Stimulated activated CD8-positive, alpha-beta memory T cell treated with anti-CD3 and anti-CD28 coated beads, Interleukin-4, amount 100 ng/mL, for 1 hour (primary cell): ENCODE measurements around the gene ZNF74.
"Not testable (repeated sequence)": the region's sequence is repeated elsewhere in the genome, so short reads cannot be mapped to it uniquely, and the experiment has no call there.

Experiments used
- DNase-seq, 2 donors: peaks; one replicate each; pipeline ENCODE4 v3.0.0-alpha.2; 2020; ENCODE audit warnings: low read depth in 2 of 2, low spot score in 1 of 2

ZNF74 gene

GRCh38 chr22:20374130-20374529 lies 19.8 kb upstream of the ZNF74 start:
- not testable (repeated sequence) for DNase-seq

- not testable (repeated sequence) for DNase-seq
Observed at GRCh38 chr22:20376281-20376680, 17.7 kb upstream of the ZNF74 start.

- not testable (repeated sequence) for DNase-seq
Observed at GRCh38 chr22:20376983-20377382, 17.0 kb upstream of the ZNF74 start.

DNA sequence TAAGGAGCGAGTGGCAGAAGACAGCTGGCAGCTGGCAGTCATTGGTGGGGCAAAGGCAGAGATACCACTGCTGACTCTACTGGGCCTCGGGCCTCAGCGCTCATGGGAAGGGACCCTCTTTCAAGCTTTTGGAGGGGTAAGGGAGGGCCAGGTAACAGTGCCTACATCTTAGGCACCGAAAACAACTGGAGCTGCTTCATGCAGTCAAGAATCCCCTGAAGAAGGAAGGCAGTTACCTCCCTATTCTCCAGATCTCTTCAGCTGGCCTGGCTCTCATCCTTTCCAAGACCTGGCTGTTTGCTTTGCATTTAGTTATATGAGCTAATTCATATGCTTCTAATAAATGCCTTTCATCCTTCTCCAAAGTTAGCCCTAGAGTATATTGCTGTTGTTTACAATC lies 15.8 kb upstream of the ZNF74 start:
- DNase-seq: no peak

DNA sequence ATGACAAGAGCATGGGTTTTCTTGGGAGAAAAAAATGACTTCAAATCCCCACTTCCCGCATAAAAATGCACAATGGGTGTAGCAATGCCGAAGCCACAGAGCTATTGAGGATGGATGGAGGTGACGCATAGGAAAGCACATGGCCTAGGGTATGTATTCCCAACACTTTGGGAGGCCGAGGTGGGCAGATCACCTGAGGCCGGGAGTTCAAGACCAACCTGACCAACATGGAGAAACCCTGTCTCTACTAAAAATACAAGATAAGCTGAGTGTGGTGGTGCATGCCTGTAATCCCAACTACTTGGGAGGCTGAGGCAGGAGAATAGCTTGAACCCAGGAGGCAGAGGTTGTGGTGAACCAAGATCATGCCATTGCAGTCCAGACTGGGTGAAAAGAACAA lies 15.3 kb upstream of the ZNF74 start:
- not testable (repeated sequence) for DNase-seq

DNA sequence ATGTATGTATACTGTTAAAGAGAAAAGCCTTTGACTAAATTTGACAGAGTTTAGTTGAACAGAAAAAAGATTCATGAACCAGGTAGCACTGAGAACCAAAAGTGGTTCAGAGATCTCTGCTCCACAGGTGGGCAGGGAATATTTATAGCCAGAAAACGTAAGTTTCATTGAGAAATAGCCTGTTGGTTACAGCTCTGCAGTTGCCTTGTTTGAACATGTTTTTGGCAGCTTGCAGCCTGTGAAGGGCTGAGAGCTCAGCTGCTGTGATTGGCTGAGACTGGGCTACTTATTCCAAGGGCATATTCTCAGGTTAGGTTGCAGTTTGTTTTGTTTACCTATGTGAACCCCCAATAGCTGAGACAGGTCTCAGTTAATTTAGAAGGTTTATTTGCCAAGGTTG lies 13.5 kb upstream of the ZNF74 start:
- no peak for DNase-seq

DNA sequence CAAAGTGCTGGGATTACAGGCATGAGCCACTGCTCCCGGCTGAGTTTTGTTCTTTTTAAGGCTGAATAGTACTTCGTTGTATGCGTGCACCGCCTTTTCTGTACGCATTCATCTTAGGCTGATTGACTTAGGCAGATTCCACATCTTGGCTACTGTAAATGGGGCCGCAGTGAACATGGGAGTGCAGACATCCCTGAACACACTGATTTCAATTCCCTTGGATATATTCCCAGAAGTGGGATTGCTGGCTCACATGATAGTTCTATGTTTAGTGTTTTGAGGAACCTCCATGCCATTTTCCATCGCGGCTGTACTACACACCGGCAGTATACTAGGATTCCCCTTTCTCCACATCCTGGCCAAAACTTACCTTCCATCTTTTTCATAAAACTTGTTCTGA lies 10.4 kb upstream of the ZNF74 start:
- DNase-seq: no peak

- no peak for DNase-seq
Observed at GRCh38 chr22:20384171-20384570, 9.8 kb upstream of the ZNF74 start.

DNA sequence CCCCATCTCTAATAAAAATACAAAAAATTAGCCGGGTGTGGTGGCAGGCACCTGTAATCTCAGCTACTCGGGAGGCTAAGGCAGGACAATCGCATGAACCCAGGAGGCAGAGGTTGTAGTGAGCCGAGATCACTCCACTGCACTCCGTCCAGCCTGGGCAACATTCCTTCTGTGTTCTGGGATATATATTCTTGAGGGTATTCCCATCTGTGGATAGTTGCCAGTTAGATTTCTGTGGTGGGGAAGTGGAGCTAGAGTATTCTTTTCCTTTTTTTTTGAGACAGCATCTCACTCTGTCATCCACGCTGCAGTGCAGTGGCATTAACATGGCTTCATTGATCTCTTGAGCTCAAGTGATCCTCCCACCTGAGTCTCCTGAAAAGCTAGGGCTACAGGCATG lies 9.1 kb upstream of the ZNF74 start:
- DNase-seq: no peak

DNA sequence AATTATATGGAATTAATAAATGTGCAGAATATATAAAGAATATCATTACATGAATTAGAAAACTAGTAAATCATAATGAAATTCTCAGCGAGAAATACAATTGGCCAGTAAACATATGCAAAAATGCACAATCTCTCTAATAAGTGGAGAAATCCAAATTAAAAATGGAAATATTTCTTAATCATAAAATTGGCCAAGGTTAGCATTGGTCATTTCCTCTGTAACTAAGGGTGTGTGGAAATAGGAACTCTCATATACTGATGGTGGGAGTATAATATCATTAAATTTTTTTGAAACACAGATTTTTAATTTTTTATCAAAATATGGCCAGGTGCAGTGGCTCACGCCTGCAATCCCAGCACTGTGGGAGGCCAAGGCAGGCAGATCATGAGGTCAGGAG lies 7.6 kb upstream of the ZNF74 start:
- no peak for DNase-seq

DNA sequence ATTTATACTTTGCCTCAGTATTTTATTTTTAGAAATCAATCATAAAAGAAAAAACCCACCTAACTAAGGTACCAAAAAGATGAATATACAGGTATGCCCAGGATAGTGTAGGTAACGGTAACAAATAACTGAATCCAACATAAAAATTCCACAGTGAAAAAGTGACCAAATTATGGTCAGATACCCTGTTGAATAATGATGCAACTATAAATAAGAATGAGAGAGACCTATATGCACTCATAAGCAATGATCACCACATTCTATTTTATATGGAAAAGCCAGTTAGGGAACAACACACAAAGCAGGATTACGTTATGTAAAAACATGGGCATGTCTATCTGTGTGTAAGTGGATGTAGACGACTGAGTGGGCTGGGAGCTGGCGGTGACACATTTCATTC lies 7.0 kb upstream of the ZNF74 start:
- DNase-seq: no peak

GRCh38 chr22:20388200-20388599 lies 5.8 kb upstream of the ZNF74 start:
- DNase-seq: no peak

- no peak for DNase-seq
Observed at GRCh38 chr22:20389288-20389687, 4.7 kb upstream of the ZNF74 start.

GRCh38 chr22:20390394-20390907 lies 3.5 kb upstream of the ZNF74 start:
- DNase-seq: no peak

GRCh38 chr22:20391222-20391621 lies 2.7 kb upstream of the ZNF74 start:
- DNase-seq: no peak

- DNase-seq: not testable (repeated sequence)
Observed at GRCh38 chr22:20392365-20392881, 1.5 kb upstream of the ZNF74 start.

DNA sequence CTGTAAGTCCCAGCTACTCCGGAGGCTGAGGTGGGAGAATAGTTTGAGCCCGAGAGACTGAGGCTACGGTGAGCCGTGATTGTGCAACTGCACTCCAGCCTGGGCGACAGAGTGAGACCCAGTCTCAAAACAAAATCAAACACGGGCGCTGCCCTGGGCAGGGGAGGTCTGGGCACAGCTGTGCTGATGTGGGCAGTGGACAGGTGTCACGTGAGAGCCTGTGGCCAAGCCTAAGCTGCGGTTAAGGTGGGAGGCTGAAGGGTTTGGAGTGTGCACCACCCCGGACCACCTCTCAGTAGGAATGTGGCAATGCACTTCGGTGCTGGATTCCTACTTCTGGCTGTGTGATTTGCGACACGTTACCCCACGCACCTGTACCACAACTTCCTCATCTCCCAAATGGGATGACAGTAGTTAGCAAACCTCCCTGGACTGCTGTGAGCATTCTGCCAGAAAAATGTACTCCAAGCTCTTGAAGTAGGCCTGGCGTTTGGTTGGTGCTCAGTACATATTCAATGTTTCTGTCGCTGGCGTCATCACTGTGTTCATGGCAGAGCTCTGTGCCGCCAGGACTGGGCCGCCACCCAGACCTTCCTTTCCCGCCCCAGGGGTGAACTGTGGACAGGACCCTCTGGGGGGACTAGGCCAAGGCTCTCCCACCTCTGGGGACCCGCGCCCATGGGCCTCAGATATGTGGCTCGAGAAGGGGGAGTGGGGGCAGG lies 807 bp upstream of the ZNF74 start:
- no peak for DNase-seq

GRCh38 chr22:20395181-20395906 lies 1.4 kb downstream of the ZNF74 start:
- no peak for DNase-seq

DNA sequence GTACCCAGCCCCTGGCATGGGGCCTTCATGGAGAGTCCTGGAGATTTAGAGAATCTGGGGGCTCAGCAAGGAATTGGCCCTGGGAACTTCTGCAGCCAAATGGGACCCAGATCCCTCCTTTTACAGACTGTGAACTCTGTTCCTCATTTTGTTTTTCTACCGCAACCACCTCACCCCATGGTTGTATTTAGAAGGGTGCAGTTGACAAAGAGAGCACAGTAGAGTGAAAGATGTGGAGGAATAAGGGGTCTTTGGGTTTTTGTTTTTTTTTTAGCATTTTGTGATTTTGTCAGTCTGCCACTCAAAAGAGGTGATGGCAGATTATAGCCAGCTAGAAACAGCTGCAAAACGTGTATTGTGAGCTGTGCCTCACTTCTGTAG lies 1.9 kb downstream of the ZNF74 start:
- DNase-seq: no peak

- no peak for DNase-seq
Observed at GRCh38 chr22:20396639-20397038, 2.7 kb downstream of the ZNF74 start.

DNA sequence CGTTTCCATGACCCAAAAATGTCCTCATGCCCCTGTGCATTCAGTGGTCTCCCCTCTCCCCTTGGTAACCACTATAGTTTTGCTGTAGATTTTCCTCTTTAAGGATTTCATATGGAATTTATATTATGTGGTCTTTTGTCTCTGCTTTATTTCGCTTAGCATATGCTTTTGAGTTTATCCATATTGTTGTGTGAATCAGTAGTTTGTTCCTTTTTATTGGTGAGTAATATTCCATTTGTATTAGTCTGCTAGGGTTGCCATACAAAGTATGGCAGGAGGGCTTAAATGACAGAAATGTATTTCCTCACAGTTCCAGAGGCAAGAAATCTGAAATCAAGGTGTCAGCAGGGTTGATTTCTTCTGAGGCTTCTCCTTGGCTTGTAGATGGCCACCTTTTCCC lies 3.5 kb downstream of the ZNF74 start:
- no peak for DNase-seq

DNA sequence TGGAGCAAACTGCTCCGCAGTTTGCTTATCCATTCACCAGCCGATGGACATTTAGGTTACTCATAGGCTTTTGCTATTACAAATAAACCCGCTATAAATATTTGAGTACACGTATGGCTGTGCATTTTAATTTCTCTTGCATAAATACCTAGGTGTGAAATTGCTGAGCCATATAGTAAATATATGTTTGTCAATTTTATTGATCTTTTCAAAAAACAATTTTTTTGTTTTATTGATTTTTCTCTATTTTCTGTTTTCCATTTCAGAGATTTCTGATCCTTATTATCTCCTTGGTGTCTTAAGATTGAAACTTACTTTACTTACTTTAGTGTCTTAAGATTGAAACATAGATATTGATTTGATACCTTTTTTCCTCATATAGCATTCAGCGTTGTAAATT lies 4.5 kb downstream of the ZNF74 start:
- no peak for DNase-seq
